Caco-2 (cell line): ENCODE results near the gene HOXB8. TPM values are rescaled to one million over a fixed set of nuclear protein-coding genes. Genes with fewer than 3 reads are reported as not detected.

ENCODE experiments used
- BruUV-seq: library from RNA; stranded (reverse); fragments of 400-500 nt; replicated peaks from 2 replicates; lab custom pipeline; 2021; lab: Mats Ljungman, UMichigan
- CTCF ChIA-PET: fragments of 300-600 bp; sonication (Branson Sonifier 250); formaldehyde crosslinking; loops from one replicate; lab custom pipeline; 2022; ENCODE audit warnings: antibody characterized with exemption; lab: Charles Lee
- POLR2A ChIA-PET: fragments of 300-600 bp; sonication (Branson Sonifier 250); formaldehyde crosslinking; loops from one replicate; lab custom pipeline; 2022; ENCODE audit warnings: antibody characterized with exemption; lab: Charles Lee
- DNase-seq, 2 experiments: peaks; one replicate each; pipeline versions ENCODE4 v3.0.0 to v3.0.0-alpha.2; 2020 to 2022
- H3K27me3 ChIP-seq: replicated peaks from 2 replicates; pipeline ENCODE4 v1.6.0; 2011; ENCODE audit warnings: low read length; ENCODE audit not compliant: control insufficient read depth, insufficient read depth
- H3K36me3 ChIP-seq: 2 replicates; pipeline ENCODE4 v1.5.1; 2011; ENCODE audit warnings: low read length; ENCODE audit not compliant: control insufficient read depth, insufficient read depth
- H3K4me1 ChIP-seq: fragments of 250-450 bp; sonication (Bioruptor Pico); 2 replicates; pipeline ENCODE4 v1.5.1; 2020; ENCODE audit warnings: mild to moderate bottlenecking
- H3K4me3 ChIP-seq: 2 replicates; pipeline ENCODE4 v1.5.1; 2011; ENCODE audit warnings: low read depth, mild to moderate bottlenecking, control low read depth, low read length
- H3K9me3 ChIP-seq: fragments of 250-450 bp; sonication (Bioruptor Pico); 2 replicates; pipeline ENCODE4 v1.5.1; 2020; ENCODE audit warnings: mild to moderate bottlenecking, moderate library complexity
- H3K27ac Mint-ChIP-seq: one replicate; pipeline ENCODE4 v1.8.0; 2022; ENCODE audit warnings: mixed read lengths; ENCODE audit not compliant: unreplicated experiment
- H3K27me3 Mint-ChIP-seq: one replicate; pipeline ENCODE4 v1.8.0; 2022; ENCODE audit warnings: mixed read lengths; ENCODE audit not compliant: insufficient read depth, unreplicated experiment
- H3K36me3 Mint-ChIP-seq: one replicate; pipeline ENCODE4 v1.8.0; 2022; ENCODE audit warnings: mild to moderate bottlenecking, mixed read lengths; ENCODE audit not compliant: insufficient read depth, unreplicated experiment
- H3K4me1 Mint-ChIP-seq: one replicate; pipeline ENCODE4 v1.8.0; 2022; ENCODE audit warnings: low read depth, mixed read lengths; ENCODE audit not compliant: unreplicated experiment
- H3K4me3 Mint-ChIP-seq: one replicate; pipeline ENCODE4 v1.8.0; 2022; ENCODE audit warnings: mild to moderate bottlenecking, moderate library complexity, mixed read lengths; ENCODE audit not compliant: unreplicated experiment
- H3K9me3 Mint-ChIP-seq: one replicate; pipeline ENCODE4 v1.8.0; 2022; ENCODE audit warnings: mixed read lengths; ENCODE audit not compliant: unreplicated experiment
- CTCF ChIP-seq, 2 experiments: fragments of 200-600 bp in 1 of 2; IDR thresholded peaks; 1 replicate in 1 of 2; 2 replicates in 1 of 2; pipeline versions ENCODE4 v1.5.1 to v1.8.0; 2011 to 2022; ENCODE audit warnings: antibody characterized with exemption in 1 of 2, control low read depth in 1 of 2, inconsistent platforms in 1 of 2, low read depth in 1 of 2, low read length in 1 of 2, mild to moderate bottlenecking in 1 of 2, moderate library complexity in 1 of 2; ENCODE audit not compliant: insufficient read depth in 1 of 2, severe bottlenecking in 1 of 2, unreplicated experiment in 1 of 2
- intact Hi-C: fragments of 100-400 bp; cut with micrococcal nuclease; formaldehyde crosslinking; loops from one replicate; pipeline ENCODE4 v1.10.0; 2022; ENCODE audit not compliant: unreplicated experiment
- total RNA-seq: library from RNA; stranded (reverse); gene quantifications from 2 replicates; pipeline ENCODE4 v1.2.3, GENCODE V29; 2022

HOXB8 gene
- total RNA-seq, 1 experiment from 2014 or later: 1.2 TPM

GRCh38 chr17:48655913-48656312, 40.8 kb upstream of the HOXB8 start:
- H3K36me3 Mint-ChIP-seq: no peaks in the 10 kb centered on the region
- Histone ChIP-seq H3K9me3 (no peaks in the 10 kb centered on the region), H3K4me1 (no peaks in the 10 kb centered on the region), H3K27me3 (no peaks in the 10 kb centered on the region), H3K4me3 (no peak overlapping the region), H3K36me3 (no peaks in the 10 kb centered on the region)
- no peak for TF ChIP-seq CTCF (IDR thresholded peaks at IDR 0.05; ENCODE audit: insufficient read depth in 1 of 2, low read depth in 1 of 2, low read length in 1 of 2, severe bottlenecking in 1 of 2, unreplicated experiment in 1 of 2)
- no peak overlapping the region for H3K27ac Mint-ChIP-seq
- H3K4me1 Mint-ChIP-seq: no peaks in the 10 kb centered on the region
- H3K9me3 Mint-ChIP-seq: no peaks in the 10 kb centered on the region
- H3K4me3 Mint-ChIP-seq: no peak overlapping the region
- peak in 1 of 2 experiments; percentile 29 for DNase-seq
- peaks cover 5% of the 10 kb centered on the region for H3K27me3 Mint-ChIP-seq
- intact Hi-C loops: no loop called here
- ChIA-PET CTCF (interaction anchor here (0.6 kb wide), 1 partner anchor 992 kb away, joined by 3 read pairs; no protein-coding TSS in a partner anchor), POLR2A (no interaction called here)
- BruUV-seq: no TSS peak

GRCh38 chr17:48649741-48650140, 34.6 kb upstream of the HOXB8 start:
- no peak for TF ChIP-seq CTCF (IDR thresholded peaks at IDR 0.05; ENCODE audit: insufficient read depth in 1 of 2, low read depth in 1 of 2, low read length in 1 of 2, severe bottlenecking in 1 of 2, unreplicated experiment in 1 of 2)
- H3K36me3 Mint-ChIP-seq: no peaks in the 10 kb centered on the region
- BruUV-seq: no TSS peak
- H3K27me3 Mint-ChIP-seq: peaks cover 24% of the 10 kb centered on the region
- H3K36me3 ChIP-seq: no peaks in the 10 kb centered on the region
- H3K27ac Mint-ChIP-seq: no peak overlapping the region
- no peaks in the 10 kb centered on the region for H3K27me3 ChIP-seq
- peaks cover 7% of the 10 kb centered on the region for H3K4me1 Mint-ChIP-seq
- intact Hi-C loops: no loop called here
- no peak for DNase-seq
- peaks cover 9% of the 10 kb centered on the region; the same call in 1 of the 2 replicates for H3K4me1 ChIP-seq
- no peaks in the 10 kb centered on the region for H3K9me3 Mint-ChIP-seq
- POLR2A ChIA-PET: interaction anchor here (0.5 to 0.6 kb wide), 2 partner anchors 23 to 25 kb away, joined by 4 to 8 read pairs; partner anchors contain the start of gene HOXB9
- no peak overlapping the region for H3K4me3 ChIP-seq
- CTCF ChIA-PET: no interaction called here
- H3K9me3 ChIP-seq: no peaks in the 10 kb centered on the region
- no peak overlapping the region for H3K4me3 Mint-ChIP-seq

- intact Hi-C loops: loop anchor here (2.0 kb wide), 1 partner anchor 21 kb away; the partner anchor contains the start of gene HOXB9
- CTCF ChIA-PET: interaction anchor here (1.0 kb wide), 1 partner anchor 31 kb away, joined by 3 read pairs; no protein-coding TSS in a partner anchor
- Mint-ChIP-seq H3K27me3 (peaks cover 26% of the 10 kb centered on the region), H3K27ac (no peak overlapping the region), H3K4me3 (peak overlapping the region; percentile 77), H3K36me3 (no peaks in the 10 kb centered on the region), H3K4me1 (peaks cover 7% of the 10 kb centered on the region), H3K9me3 (no peaks in the 10 kb centered on the region)
- DNase-seq: no peak
- no TSS peak for BruUV-seq
- Histone ChIP-seq H3K27me3 (no peaks in the 10 kb centered on the region), H3K4me3 (peak overlapping the region; percentile 30), H3K4me1 (peaks cover 9% of the 10 kb centered on the region; the same call in 1 of the 2 replicates), H3K36me3 (no peaks in the 10 kb centered on the region), H3K9me3 (no peaks in the 10 kb centered on the region)
- POLR2A ChIA-PET: no interaction called here
- TF ChIP-seq CTCF (IDR thresholded peaks at IDR 0.05; ENCODE audit: insufficient read depth in 1 of 2, low read depth in 1 of 2, low read length in 1 of 2, severe bottlenecking in 1 of 2, unreplicated experiment in 1 of 2): no peak
Measured at GRCh38 chr17:48647963-48648245, 32.8 kb upstream of the HOXB8 start.
